ENCODE data around the gene CYP3A4.
"Not testable (repeated sequence)": the region's sequence is repeated elsewhere in the genome, so short reads cannot be mapped to it uniquely, and the experiment has no call there.

CYP3A4 gene

GRCh38 chr7:99739699-99740572 is 44.0 kb downstream of the CYP3A4 start:
- no peak for TF ChIP-seq CTCF (IDR thresholded peaks at IDR 0.05; ENCODE audit: low read depth, low read length)
- Histone ChIP-seq H3K9me3 (no peaks in the 10 kb centered on the region), H3K4me1 (no peaks in the 10 kb centered on the region), H3K4me3 (ENCODE audit: low read depth, low read length) (no peak overlapping the region), H3K27me3 (no peaks in the 10 kb centered on the region), H3K36me3 (no peaks in the 10 kb centered on the region)
- no peak for DNase-seq

DNA sequence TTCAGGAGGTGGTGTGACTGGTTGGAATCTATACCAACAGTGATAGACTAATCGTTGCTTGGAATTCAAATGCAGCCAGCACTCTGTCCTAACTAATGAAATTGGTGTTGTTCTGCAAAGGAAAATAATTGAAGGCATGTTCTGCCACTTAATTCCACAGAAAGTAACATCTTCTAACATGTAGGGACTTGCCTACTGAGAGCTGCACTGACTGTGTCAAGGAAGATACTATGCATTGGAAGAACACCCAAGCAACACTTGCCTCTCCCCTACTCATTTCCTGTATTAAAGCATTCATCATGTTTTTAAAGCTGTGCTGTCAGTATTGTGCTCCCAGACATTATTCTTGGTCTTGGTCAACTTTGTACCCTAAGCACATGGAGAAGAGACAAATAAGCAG is 46.3 kb downstream of the CYP3A4 start:
- Histone ChIP-seq H3K4me3 (ENCODE audit: low read depth, low read length) (no peak overlapping the region), H3K4me1 (no peaks in the 10 kb centered on the region), H3K36me3 (no peaks in the 10 kb centered on the region), H3K9me3 (no peaks in the 10 kb centered on the region), H3K27me3 (no peaks in the 10 kb centered on the region; the same call in 1 of the 2 replicates)
- no peak for TF ChIP-seq CTCF (IDR thresholded peaks at IDR 0.05; ENCODE audit: low read depth, low read length)
- DNase-seq = no peak

GRCh38 chr7:99736667-99737066 is 47.3 kb downstream of the CYP3A4 start:
- not testable (repeated sequence) for H3K9me3 ChIP-seq; H3K36me3 ChIP-seq; H3K4me3 ChIP-seq (ENCODE audit: low read depth, low read length); H3K4me1 ChIP-seq; DNase-seq; H3K27me3 ChIP-seq

DNA sequence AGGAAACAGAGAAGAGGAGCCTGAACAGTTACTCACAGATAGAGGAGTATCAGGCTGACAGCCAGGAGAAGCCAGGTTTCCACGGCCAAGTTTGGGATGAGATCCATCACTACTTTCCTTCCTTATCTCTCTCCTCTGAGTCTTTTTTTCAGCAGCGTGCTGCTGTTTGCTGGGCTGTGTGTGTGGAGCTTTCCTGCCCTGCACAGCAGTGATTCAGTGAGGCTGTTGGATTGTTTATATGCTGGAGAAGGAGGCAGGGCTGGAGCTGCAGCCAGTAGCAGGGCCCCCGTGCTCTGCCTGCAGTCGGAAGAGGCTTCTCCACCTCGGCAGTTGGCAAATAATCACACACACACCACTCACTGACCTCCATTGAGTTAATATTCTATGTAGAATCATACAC is 49.0 kb downstream of the CYP3A4 start, which contains the start of gene CYP3A7:
TSS of gene CYP3A7 (minus strand) at position 210 of the 400 bp plus-strand sequence. CDS start at position 107, 103 bp downstream.
- Histone ChIP-seq H3K9me3 (no peaks in the 10 kb centered on the region), H3K4me3 (ENCODE audit: low read depth, low read length) (no peak within 1 kb of the TSS), H3K27me3 (no peaks in the 10 kb centered on the region; the same call in 1 of the 2 replicates), H3K4me1 (no peaks in the 10 kb centered on the region), H3K36me3 (no peaks in the 10 kb centered on the region)
- no peak for DNase-seq
- no peak for TF ChIP-seq CTCF (IDR thresholded peaks at IDR 0.05; ENCODE audit: low read depth, low read length)

GRCh38 chr7:99733448-99733847 is 50.5 kb downstream of the CYP3A4 start:
- no peaks in the 10 kb centered on the region for H3K4me1 ChIP-seq
- H3K27me3 ChIP-seq = no peaks in the 10 kb centered on the region; the same call in 1 of the 2 replicates
- no peak for DNase-seq
- H3K36me3 ChIP-seq = no peaks in the 10 kb centered on the region
- H3K9me3 ChIP-seq = no peaks in the 10 kb centered on the region
- H3K4me3 ChIP-seq (ENCODE audit: low read depth, low read length) = no peak overlapping the region
- peak; percentile 16 for TF ChIP-seq CTCF (IDR thresholded peaks at IDR 0.05; ENCODE audit: low read depth, low read length)

DNA sequence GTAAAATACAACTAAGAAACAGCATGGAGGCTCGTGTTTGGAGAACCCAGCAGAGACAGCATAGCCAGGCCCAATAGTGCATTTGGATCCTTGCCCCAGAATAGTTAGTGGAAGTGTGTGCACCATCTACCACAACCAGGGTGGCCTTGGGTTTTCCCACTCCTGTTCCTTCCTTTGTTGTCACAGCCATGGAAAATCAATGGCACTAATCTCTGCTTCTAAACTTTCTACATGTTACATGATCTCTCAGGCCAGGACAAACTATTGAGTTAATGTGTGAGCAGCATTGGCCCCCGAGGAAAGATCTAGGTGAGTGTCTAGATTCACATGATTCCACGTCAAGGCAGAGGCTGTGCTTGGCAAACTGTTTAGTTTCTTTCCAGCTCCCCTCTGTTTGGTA is 51.0 kb downstream of the CYP3A4 start:
- Histone ChIP-seq H3K9me3 (no peaks in the 10 kb centered on the region), H3K27me3 (no peaks in the 10 kb centered on the region; the same call in 1 of the 2 replicates), H3K4me3 (ENCODE audit: low read depth, low read length) (no peak overlapping the region), H3K4me1 (no peaks in the 10 kb centered on the region), H3K36me3 (no peaks in the 10 kb centered on the region)
- no peak for TF ChIP-seq CTCF (IDR thresholded peaks at IDR 0.05; ENCODE audit: low read depth, low read length)
- no peak for DNase-seq
